Stimulated activated CD8-positive, alpha-beta memory T cell treated with anti-CD3 and anti-CD28 coated beads, Interleukin-2, amount 100 ng/mL, for 1 hour (primary cell): ENCODE data around the gene MTTP.

Experiments
- DNase-seq, 2 donors: peaks; one replicate each; pipeline ENCODE4 v3.0.0-alpha.2; 2020; ENCODE audit warnings: low read depth in 2 of 2

The MTTP gene

GRCh38 chr4:99670409-99671073 lies 95.9 kb downstream of the MTTP start:
- no peak for DNase-seq
